SIG-M5 treated with dmso at 0.1 percent for 504 hours (cell line): ENCODE results near the gene MTA3.
A peak's percentile ranks its signal among the peaks of the same experiment; 100 is the strongest.
"Not testable (repeated sequence)": the region's sequence is repeated elsewhere in the genome, so short reads cannot be mapped to it uniquely, and the experiment has no call there.

ENCODE experiments used
- DNase-seq: peaks from one replicate; lab custom pipeline; 2025; ENCODE audit not compliant: unreplicated experiment; lab: John Stamatoyannopoulos, UW

The MTA3 gene

GRCh38 chr2:42568401-42569115, at the start of gene MTA3:
Gene MTA3, plus strand, starts transcription at chr2:42568632. Its CDS starts 114 bp downstream, at chr2:42568746.
- DNase-seq = no peak

GRCh38 chr2:42519624-42520023, 48.8 kb upstream of the MTA3 start:
- DNase-seq = no peak

DNA sequence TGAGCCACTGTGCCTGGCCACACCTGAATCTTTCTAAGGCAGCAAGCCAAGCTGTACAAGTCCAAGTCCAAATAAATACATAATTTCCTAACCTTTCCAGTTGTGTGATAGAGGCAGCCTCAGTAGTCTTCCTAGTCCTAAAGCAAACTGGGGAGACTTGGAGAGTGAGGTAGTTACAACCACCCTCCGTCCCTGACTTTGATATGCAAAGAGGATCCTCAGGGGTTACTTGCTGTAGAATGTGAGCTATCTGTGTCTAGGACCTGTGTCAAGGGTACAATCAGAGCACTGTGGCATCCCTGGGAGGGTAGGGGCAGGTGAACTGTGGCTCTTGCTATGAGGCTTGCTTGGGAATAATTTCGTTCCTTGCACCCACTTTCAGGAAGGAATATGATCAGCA, 46.4 kb upstream of the MTA3 start:
- no peak for DNase-seq

GRCh38 chr2:42523341-42523740, 45.1 kb upstream of the MTA3 start:
- no peak for DNase-seq

DNA sequence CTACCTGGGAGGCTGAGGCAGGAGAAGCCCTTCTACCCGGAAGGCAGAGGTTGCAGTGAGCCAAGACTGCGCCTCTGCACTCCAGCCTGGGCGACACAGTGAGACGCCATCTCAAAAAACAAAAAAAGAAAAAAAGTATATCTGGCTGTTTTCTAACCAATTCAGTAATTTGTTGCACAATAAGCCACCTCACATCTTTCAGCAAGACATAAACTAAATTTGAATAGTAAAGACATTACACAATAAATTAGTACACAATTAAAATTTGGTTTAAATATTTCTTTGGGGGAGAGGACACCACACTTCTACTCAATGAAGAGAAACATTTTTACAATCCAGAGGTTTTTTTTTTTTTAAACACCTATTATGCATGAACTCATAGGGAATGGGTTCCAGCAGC, 36.0 kb upstream of the MTA3 start:
- no peak for DNase-seq

DNA sequence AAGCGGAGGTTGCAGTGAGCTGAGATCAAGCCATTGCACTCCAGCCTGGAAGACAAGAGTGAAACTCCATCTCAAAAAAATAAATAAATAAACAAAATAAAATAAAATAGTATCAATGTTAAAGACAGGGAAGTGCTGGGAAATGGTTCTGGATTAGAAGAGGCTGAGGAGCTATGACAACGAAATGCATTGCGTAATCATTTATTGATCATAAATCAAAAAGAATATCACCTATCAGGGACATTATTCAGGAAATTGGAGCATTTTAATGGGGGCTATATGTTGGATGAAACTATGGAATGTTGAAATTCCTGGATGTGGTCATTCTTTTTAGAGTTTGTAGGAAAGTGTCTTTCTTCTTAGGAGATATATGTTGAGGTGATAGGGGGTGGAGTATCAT, 30.9 kb upstream of the MTA3 start:
- DNase-seq = no peak

- DNase-seq = no peak
Observed at GRCh38 chr2:42542871-42543270, 25.6 kb upstream of the MTA3 start.

DNA sequence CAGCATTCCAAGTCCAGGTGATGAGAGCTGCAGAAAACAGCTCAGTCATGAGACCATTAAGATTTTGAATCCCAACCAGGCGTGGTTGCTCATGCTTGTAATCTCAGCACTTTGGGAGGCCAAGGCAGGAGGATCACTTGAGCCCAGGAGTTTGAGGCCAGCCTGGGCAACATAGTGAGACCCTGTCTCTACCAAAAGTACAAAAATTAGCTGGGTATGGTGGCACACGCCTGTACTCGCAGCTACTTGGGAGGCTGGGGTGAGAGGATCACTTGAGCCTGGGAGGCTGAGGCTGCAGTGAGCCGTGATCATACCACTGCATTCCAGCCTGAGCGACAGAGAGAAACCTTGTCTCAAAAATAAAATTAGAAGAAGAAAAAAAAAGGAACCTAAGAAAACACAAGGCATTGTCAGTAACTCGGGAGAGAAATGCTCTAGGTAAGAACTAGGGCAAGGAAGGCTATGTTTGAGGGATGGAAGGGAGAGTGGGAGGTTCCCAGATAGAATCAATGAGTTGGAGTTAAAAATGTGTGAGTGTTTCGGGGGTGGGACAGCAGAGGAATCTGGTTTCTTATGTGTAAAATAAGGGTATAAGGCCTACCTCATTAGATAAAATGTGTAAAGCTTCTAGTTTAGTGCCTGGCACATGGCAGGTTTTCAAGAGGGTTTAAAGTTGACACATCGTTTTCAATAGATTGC, 23.3 kb upstream of the MTA3 start:
- DNase-seq = no peak

DNA sequence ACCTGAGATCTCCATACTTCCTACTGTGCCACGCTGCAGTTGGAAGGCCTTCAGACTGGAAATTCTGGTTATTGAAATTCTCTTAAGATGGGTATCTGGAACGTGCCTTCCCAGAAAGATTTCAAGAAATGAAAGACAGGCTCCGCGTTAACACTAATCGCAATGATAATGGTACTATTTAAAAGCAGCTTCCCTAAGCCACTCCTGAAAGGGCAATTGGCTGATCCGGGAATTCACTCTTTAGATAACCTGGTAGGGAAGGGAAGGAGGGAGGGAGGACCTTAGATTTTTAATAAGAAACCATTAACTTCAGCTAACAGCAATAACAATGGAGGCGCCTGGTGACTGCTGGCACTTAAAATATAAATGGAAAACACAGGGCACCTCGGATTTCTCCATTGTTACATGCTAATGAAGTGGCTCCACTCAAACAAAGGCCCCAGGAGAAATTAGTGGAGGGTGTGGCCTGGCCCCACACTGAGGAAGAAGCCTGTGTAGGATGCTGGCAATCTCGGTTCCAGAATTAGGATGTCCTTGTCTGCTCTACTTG, 22.5 kb upstream of the MTA3 start:
- no peak for DNase-seq

DNA sequence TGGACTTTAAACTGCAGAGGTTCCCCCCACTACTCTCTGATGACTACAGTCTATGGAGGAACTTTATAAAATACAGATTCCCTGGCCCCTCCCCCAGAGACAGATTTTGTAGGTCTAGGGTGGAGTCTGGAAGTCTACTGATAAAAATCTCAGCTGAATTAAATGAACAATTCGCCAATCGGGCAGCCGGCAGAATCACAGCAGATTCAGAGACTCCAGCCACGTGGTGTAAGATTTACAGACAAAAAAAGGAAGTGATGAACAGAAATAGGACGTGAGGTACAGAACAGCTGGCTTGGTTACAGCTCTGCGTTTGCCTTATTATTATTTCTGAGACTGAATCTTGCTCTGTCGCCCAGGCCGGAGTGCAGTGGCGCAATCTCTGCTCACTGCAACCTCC, 21.4 kb upstream of the MTA3 start:
- DNase-seq = peak; percentile 90

DNA sequence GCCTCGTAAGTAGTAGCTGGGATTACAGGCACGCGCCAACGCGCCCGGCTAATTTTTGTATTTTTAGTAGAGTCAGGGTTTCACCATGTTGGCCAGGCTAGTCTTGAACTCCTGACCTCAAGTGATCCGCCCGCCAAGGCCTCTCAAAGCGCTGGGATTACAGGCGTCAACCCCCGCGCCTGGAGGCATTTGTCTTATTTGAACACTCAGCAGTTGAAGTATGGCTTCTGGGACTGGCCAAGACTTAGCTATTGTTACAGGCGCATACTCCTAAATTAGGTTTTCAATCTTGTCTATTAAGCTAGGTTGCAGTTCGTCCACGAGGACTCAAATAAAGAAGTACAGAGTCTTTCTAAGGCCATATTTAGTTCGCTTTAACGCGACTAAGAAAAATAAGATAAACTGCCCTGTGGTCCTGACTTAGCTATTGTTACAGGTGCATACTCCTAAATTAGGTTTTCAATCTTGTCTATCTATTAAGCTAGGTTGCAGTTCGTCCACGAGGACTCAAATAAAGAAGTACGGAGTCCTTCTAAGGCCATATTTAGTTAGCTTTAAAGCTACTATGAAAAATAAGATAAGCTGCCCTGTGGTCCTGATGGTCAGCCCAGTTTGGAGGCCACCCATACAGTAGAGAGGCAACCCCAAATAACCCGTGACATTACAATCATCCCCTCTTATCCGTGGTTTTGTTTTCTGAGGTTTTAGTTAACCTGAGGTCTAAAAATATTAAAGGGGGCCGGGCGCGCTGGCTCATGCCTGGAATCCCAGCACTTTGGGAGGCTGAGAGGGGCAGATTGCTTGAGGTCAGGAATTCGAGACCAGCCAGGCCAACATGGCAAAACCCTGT, 20.8 kb upstream of the MTA3 start:
- no peak for DNase-seq

- no peak for DNase-seq
Observed at GRCh38 chr2:42550870-42551269, 17.6 kb upstream of the MTA3 start.

DNA sequence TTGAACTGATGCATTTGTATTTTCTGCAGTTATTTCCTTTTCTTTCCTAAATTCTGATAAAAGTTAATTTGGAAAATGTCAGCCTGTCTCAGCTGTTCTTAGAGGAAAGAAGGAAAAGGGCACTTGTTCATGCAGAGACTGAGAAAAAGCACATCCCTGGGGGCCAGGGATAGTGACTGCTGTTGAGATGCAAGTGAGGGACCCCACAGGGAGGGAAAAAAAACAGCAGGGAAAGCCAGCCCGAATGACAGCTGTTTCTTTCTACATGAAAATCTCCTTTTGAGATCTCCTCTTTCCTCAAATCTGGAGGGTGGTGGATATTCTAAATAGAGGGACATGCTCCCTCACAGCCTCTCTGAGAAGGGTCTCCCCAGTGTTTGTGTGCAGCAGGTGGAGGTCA, 14.0 kb upstream of the MTA3 start:
- no peak for DNase-seq

GRCh38 chr2:42556315-42556890, 12.0 kb upstream of the MTA3 start:
- DNase-seq = no peak

DNA sequence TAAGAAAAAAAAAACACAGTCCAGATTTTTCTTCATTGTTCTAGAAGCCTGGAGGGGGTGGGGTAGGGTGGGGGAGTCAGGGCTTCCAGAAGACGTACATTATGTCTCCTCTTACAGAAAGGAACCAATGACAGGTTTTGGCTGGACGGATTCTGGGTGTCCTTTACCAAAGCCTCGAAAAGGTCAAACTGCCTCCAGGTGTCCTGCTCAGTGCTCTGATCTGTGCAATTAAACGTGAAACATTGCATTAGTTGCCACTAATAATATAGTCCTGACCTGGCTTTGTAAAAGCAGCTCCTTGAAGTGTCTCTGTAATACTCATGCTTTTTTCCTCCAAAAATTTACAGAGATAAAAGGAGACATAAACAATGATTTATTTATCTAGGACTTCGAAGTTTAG, 11.1 kb upstream of the MTA3 start:
- DNase-seq = no peak

DNA sequence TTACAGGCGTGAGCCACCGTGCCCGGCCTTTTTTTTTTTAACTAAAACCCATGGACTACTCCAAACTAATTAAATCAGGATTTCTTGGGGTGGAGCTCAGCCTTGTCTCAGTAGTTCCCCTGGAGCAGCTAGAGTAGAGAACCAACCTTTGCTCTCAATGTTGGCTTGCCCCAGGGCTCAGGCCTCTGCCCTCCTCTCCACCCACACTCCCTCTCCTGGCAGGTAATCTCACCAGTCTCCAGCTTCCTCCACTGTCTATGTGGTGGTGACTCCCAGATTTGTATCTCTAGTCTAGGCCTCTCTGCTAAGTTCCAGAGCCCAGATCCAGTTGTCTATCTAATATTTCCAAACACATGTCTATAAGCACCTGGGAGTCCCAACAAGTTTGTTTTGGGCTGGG, 9.6 kb upstream of the MTA3 start:
- peak; percentile 32 for DNase-seq

DNA sequence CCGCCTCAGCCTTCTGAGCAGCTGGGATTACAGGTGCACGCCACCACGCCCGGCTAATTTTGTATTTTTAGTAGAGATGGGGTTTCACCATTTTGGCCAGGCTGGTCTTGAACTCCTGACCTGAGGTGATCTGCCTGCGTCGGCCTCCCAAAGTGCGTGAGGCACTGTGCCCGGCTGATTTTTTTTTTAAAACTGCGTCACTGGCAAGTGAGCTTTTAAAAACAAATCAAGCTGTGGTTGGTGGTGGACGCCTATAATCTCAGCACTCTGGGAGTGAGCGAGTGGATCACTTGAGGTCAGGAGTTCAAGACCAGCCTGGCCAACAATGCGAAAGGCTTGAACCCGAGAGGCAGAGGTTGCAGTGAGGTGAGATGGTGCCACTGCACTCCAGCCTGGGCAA, 8.3 kb upstream of the MTA3 start:
- not testable (repeated sequence) for DNase-seq

GRCh38 chr2:42560899-42561298, 7.5 kb upstream of the MTA3 start:
- no peak for DNase-seq

- peak; percentile 65 for DNase-seq
Observed at GRCh38 chr2:42562474-42563144, 5.8 kb upstream of the MTA3 start.

DNA sequence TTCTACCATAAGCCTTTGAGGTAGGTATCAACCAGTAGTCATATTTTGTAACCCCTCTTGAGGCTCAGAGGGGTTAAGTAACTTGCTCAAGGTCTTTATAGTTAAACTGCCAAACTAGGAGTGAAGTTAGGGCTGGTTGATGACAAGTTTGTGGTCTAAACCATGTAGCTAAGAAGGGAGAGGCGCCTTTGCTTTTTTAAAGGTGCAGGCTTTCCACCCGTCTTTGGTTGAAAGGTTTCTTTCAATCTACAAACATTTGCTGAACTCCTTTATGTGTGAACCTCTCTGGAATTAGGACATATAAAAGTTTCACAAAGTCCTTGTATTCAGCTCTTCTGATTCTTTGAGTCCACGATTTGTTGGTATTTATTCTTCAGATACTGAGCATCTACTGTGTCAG, 2.4 kb upstream of the MTA3 start:
- peak; percentile 27 for DNase-seq
